ENCODE results near the gene STK4. TPM values are rescaled to one million over a fixed set of nuclear protein-coding genes. Genes with fewer than 3 reads are reported as not detected.

The STK4 gene
- total and polyA plus RNA-seq, 2 of the 8 experiments (the other 6 are each of a cell fraction or from before 2014, with no cell fraction given), result 12.0 to 34.3 TPM

- no peak for TF ChIP-seq CHD7 (IDR thresholded peaks at IDR 0.05; ENCODE audit: insufficient replicate concordance, low read length)
- no peak for TF ChIP-seq BACH1 (IDR thresholded peaks at IDR 0.05; ENCODE audit: low read length)
- TF ChIP-seq GABPA (IDR thresholded peaks at IDR 0.05; ENCODE audit: borderline replicate concordance, insufficient read depth, low read length), result no peak
- no peak for TF ChIP-seq ZNF274 (IDR thresholded peaks at IDR 0.05; ENCODE audit: borderline replicate concordance, extremely low read depth, low read length)
- no peak for TF ChIP-seq BCL11A (IDR thresholded peaks at IDR 0.05; ENCODE audit: low read depth in 2 of 2, low read length in 2 of 2)
- TF ChIP-seq SUZ12 (IDR thresholded peaks at IDR 0.05; ENCODE audit: low read length), result no peak
- TF ChIP-seq KDM5A (IDR thresholded peaks at IDR 0.05; ENCODE audit: low read length), result no peak
- TF ChIP-seq POU5F1 (IDR thresholded peaks at IDR 0.05; ENCODE audit: low read depth, low read length), result no peak
- TF ChIP-seq CHD1 (IDR thresholded peaks at IDR 0.05; ENCODE audit: low read depth, low read length), result no peak
- TF ChIP-seq BRCA1 (IDR thresholded peaks at IDR 0.05; ENCODE audit: low read depth, low read length), result no peak
- no peak for TF ChIP-seq E2F6 (IDR thresholded peaks at IDR 0.05)
These were observed 136.8 kb downstream of the STK4 start (continued) for GRCh38 chr20:45103072-45103471.

Measured in H1 (cell line).